ENCODE measurements around the gene SUGCT. TPM values are rescaled to one million over a fixed set of nuclear protein-coding genes. Genes with fewer than 3 reads are reported as not detected.

Gene SUGCT
- total and polyA plus RNA-seq, 9 of the 15 experiments (the other 6 are each of a cell fraction or from before 2014, with no cell fraction given): 0.58 to 2.5 (median 1.4) TPM

- Histone ChIP-seq H3K27me3 (ENCODE audit: control insufficient read depth in 2 of 2, insufficient read depth in 2 of 2, low read length in 2 of 2) (no peaks in the 10 kb centered on the region), H3K36me3 (ENCODE audit: control insufficient read depth, insufficient read depth, low read length) (no peaks in the 10 kb centered on the region), H3K4me1 (replicated peaks in 1 of 2; ENCODE audit: control insufficient read depth in 2 of 2, insufficient read depth in 2 of 2, low read length in 2 of 2) (no peaks in the 10 kb centered on the region), H3K9me1 (ENCODE audit: control insufficient read depth, insufficient read depth, low read length) (no peaks in the 10 kb centered on the region), H3K79me2 (ENCODE audit: control insufficient read depth, insufficient read depth, low read length) (no peaks in the 10 kb centered on the region), H4K20me1 (replicated peaks; ENCODE audit: control insufficient read depth, insufficient read depth, low read length) (no peaks in the 10 kb centered on the region), H2AFZ (ENCODE audit: low read depth, low read length) (no peak overlapping the region), H3K9me3 (replicated peaks; ENCODE audit: control insufficient read depth, insufficient read depth, low read depth, low read length) (no peaks in the 10 kb centered on the region), H3K4me2 (ENCODE audit: insufficient read depth, low read length) (no peak overlapping the region), H3K27ac (ENCODE audit: extremely low read depth, low read depth, low read length) (no peak overlapping the region), H3K4me3 (no peak overlapping the region), H3K9ac (ENCODE audit: insufficient read depth in 1 of 2, low read depth in 2 of 2, low read length in 2 of 2) (no peak overlapping the region)
- FAIRE-seq (no peak), ATAC-seq (no peak), DNase-seq (ENCODE audit: extremely low read depth in 1 of 4, low spot score in 3 of 4) (no peak)
- 2% methylated on average over 6 of the region's 6 CpGs for WGBS (ENCODE audit: insufficient coverage, low coverage, missing lambda C conversion rate)
- ChIA-PET CTCF (ENCODE audit: low intra/inter-chr PET ratio) (no interaction called here), POLR2A (no interaction called here)
- no TSS peak for BruUV-seq (replicated peaks)
- intact Hi-C loops (cut with micrococcal nuclease): no loop called here
- in situ Hi-C loops (cut with MboI): no loop called here
- TF ChIP-seq MEF2D (tag; conservative IDR thresholded peaks at IDR 0.05; ENCODE audit: low read depth): no peak
- no peak for TF ChIP-seq ID3 (CRISPR knock-in tag; IDR thresholded peaks at IDR 0.05)
- TF ChIP-seq ID3 (tag; IDR thresholded peaks at IDR 0.05): no peak
- TF ChIP-seq ESRRB (CRISPR knock-in tag; IDR thresholded peaks at IDR 0.05; ENCODE audit: borderline replicate concordance): no peak
- no peak for TF ChIP-seq ZBTB43 (CRISPR knock-in tag; IDR thresholded peaks at IDR 0.05)
- no peak for TF ChIP-seq ZNF75A (CRISPR knock-in tag; IDR thresholded peaks at IDR 0.05)
- no peak for TF ChIP-seq ARNT (IDR thresholded peaks at IDR 0.05)
- no peak for TF ChIP-seq CHCHD3 (CRISPR knock-in tag; IDR thresholded peaks at IDR 0.05)
- no peak for TF ChIP-seq ZNF24 (IDR thresholded peaks at IDR 0.05)
- no peak for TF ChIP-seq EP400 (IDR thresholded peaks at IDR 0.05)
- TF ChIP-seq IRF9 (tag; IDR thresholded peaks at IDR 0.05): no peak
- TF ChIP-seq SUPT5H (IDR thresholded peaks at IDR 0.05): no peak
- no peak for TF ChIP-seq ZNF830 (CRISPR knock-in tag; IDR thresholded peaks at IDR 0.05)
- TF ChIP-seq CUX1 (CRISPR knock-in tag; IDR thresholded peaks at IDR 0.05): no peak
Observed at GRCh38 chr7:40845943-40846342, 711.1 kb downstream of the SUGCT start.

Data from K562 (cell line).